Activated B cell treated with CpG ODN at 0.5 μM for 24 hours (primary cell): ENCODE results near the gene OR52A1. TPM values are rescaled to one million over a fixed set of nuclear protein-coding genes. Genes with fewer than 3 reads are reported as not detected.

Experiments
- ATAC-seq: fragments of 200-7000 bp; cut with Tn5 transposase; one replicate; pipeline ENCODE4 v1.10.0; 2021; ENCODE audit warnings: low read depth, mild to moderate bottlenecking, moderate library complexity
- CTCF ChIA-PET: fragments of 350-600 bp; sonication (Branson Sonifier 250); formaldehyde crosslinking; loops from one replicate; lab custom pipeline; 2021; ENCODE audit warnings: antibody characterized with exemption; lab: Charles Lee
- POLR2A ChIA-PET: fragments of 350-600 bp; sonication (Branson Sonifier 250); formaldehyde crosslinking; loops from one replicate; lab custom pipeline; 2021; ENCODE audit warnings: antibody characterized with exemption; lab: Charles Lee
- DNase-seq: peaks from one replicate; pipeline ENCODE4 v3.0.0; 2022
- H3K27ac Mint-ChIP-seq: one replicate; pipeline ENCODE4 v1.8.0; 2020; ENCODE audit warnings: mixed read lengths
- H3K27me3 Mint-ChIP-seq: one replicate; pipeline ENCODE4 v1.8.0; 2021; ENCODE audit warnings: mixed read lengths
- H3K36me3 Mint-ChIP-seq: one replicate; pipeline ENCODE4 v1.8.0; 2021; ENCODE audit warnings: low read depth, mixed read lengths
- H3K4me1 Mint-ChIP-seq: one replicate; pipeline ENCODE4 v1.8.0; 2021; ENCODE audit warnings: mixed read lengths
- H3K4me3 Mint-ChIP-seq: one replicate; pipeline ENCODE4 v1.8.0; 2020; ENCODE audit warnings: mild to moderate bottlenecking, mixed read lengths
- H3K9me3 Mint-ChIP-seq: one replicate; pipeline ENCODE4 v1.8.0; 2020; ENCODE audit warnings: mixed read lengths
- CTCF ChIP-seq: fragments of 200-600 bp; IDR thresholded peaks from one replicate; pipeline ENCODE4 v1.8.0; 2022; ENCODE audit warnings: antibody characterized with exemption, mild to moderate bottlenecking
- intact Hi-C: fragments of 100-400 bp; cut with micrococcal nuclease; formaldehyde crosslinking; loops from one replicate; pipeline ENCODE4 v1.15.1; 2024
- total RNA-seq: library from RNA; stranded (reverse); gene quantifications from 2 replicates; pipeline ENCODE4 v1.2.3, GENCODE V29; 2022

OR52A1 gene
- total RNA-seq, 1 donor from 2014 or later, result not detected

- POLR2A ChIA-PET, result no interaction called here
Observed at GRCh38 chr11:5103066-5103465, 51.5 kb downstream of the OR52A1 start.

GRCh38 chr11:5102246-5102645, 52.3 kb downstream of the OR52A1 start:
- Mint-ChIP-seq H3K4me1 (no peaks in the 10 kb centered on the region), H3K27ac (no peak overlapping the region), H3K4me3 (no peak overlapping the region), H3K36me3 (no peaks in the 10 kb centered on the region), H3K9me3 (no peaks in the 10 kb centered on the region), H3K27me3 (no peaks in the 10 kb centered on the region)
- intact Hi-C loops, result no loop called here
- ChIA-PET POLR2A (no interaction called here), CTCF (no interaction called here)
- DNase-seq (no peak), ATAC-seq (no peak)
- no peak for TF ChIP-seq CTCF

More at GRCh38 chr11:5103066-5103465, 51.5 kb downstream of the OR52A1 start:
- DNase-seq, result no peak
- no peak for TF ChIP-seq CTCF
- no peaks in the 10 kb centered on the region for H3K4me1 Mint-ChIP-seq
- no peaks in the 10 kb centered on the region for H3K9me3 Mint-ChIP-seq
- ATAC-seq, result no peak
- H3K27me3 Mint-ChIP-seq, result no peaks in the 10 kb centered on the region
- no peak overlapping the region for H3K4me3 Mint-ChIP-seq
- H3K27ac Mint-ChIP-seq, result no peak overlapping the region
- H3K36me3 Mint-ChIP-seq, result no peaks in the 10 kb centered on the region
- intact Hi-C loops, result no loop called here
- CTCF ChIA-PET, result no interaction called here

- ATAC-seq, result no peak
- ChIA-PET POLR2A (no interaction called here), CTCF (no interaction called here)
- no peaks in the 10 kb centered on the region for H3K4me1 Mint-ChIP-seq
- H3K9me3 Mint-ChIP-seq, result no peaks in the 10 kb centered on the region
- intact Hi-C loops, result no loop called here
- no peak for DNase-seq
- H3K4me3 Mint-ChIP-seq, result no peak overlapping the region
- no peaks in the 10 kb centered on the region for H3K27me3 Mint-ChIP-seq
- TF ChIP-seq CTCF, result no peak
- no peaks in the 10 kb centered on the region for H3K36me3 Mint-ChIP-seq
- H3K27ac Mint-ChIP-seq, result no peak overlapping the region
Observed at GRCh38 chr11:5096011-5096410, 58.5 kb downstream of the OR52A1 start.

Other genes with a start within 250 kb of the OR52A1 start
- gene OR51G2, start 235.4 kb downstream of the OR52A1 start, total RNA-seq, result not detected in 2 replicates
- gene OR51G1, start 230.4 kb downstream of the OR52A1 start, total RNA-seq, result not detected in 2 replicates
- gene OR51A4, start 207.2 kb downstream of the OR52A1 start, total RNA-seq, result not detected in 2 replicates
- gene OR51A2, start 199.0 kb downstream of the OR52A1 start, total RNA-seq, result not detected in 2 replicates
- not detected in 2 replicates for gene OR51L1, start 159.9 kb downstream of the OR52A1 start, total RNA-seq
- not detected in 2 replicates for gene OR52J3, start 108.2 kb downstream of the OR52A1 start, total RNA-seq
- gene OR52E2, start 95.1 kb downstream of the OR52A1 start, total RNA-seq, result not detected in 2 replicates
- gene OR52E1, start 85.2 kb downstream of the OR52A1 start, total RNA-seq, result not detected in 2 replicates
- not detected in 2 replicates for gene OR52A5, start 16.4 kb downstream of the OR52A1 start, total RNA-seq
- not detected in 2 replicates for gene OR51V1, start 45.9 kb upstream of the OR52A1 start, total RNA-seq
- 147 and 157 TPM in 2 replicates for gene HBB, start 72.3 kb upstream of the OR52A1 start, total RNA-seq
- gene HBD, start 79.7 kb upstream of the OR52A1 start, total RNA-seq, result not detected in 2 replicates
- not detected in 2 replicates for gene HBG1, start 95.1 kb upstream of the OR52A1 start, total RNA-seq
- not detected in 2 replicates for gene HBG2, start 100.0 kb upstream of the OR52A1 start, total RNA-seq
- not detected in 2 replicates for gene HBE1, start 115.2 kb upstream of the OR52A1 start, total RNA-seq
- gene OR51B4, start 147.2 kb upstream of the OR52A1 start, total RNA-seq, result not detected in 2 replicates
- not detected in 2 replicates for gene OR51B2, start 169.5 kb upstream of the OR52A1 start, total RNA-seq
- 0.27 TPM in 1 of 2 replicates, not detected in the other for gene OR51B5, start 188.8 kb upstream of the OR52A1 start, total RNA-seq
- not detected in 2 replicates for gene OR51B6, start 196.8 kb upstream of the OR52A1 start, total RNA-seq
- not detected in 2 replicates for gene OR51M1, start 229.1 kb upstream of the OR52A1 start, total RNA-seq